DND-41 (cell line): ENCODE results near the gene ATP6V1C2.
A peak's percentile ranks its signal among the peaks of the same experiment; 100 is the strongest.

ENCODE experiments used
- ATAC-seq: fragments of 200-7000 bp; cut with Tn5 transposase; 3 replicates; pipeline ENCODE4 v1.9.1; 2021; ENCODE audit warnings: low read depth; ENCODE audit not compliant: insufficient read depth
- DNase-seq: peaks from one replicate; pipeline ENCODE4 v3.0.0-alpha.2; 2020
- H2AFZ ChIP-seq: 2 replicates; pipeline ENCODE4 v1.6.0; 2012; ENCODE audit warnings: low read depth, low read length
- H3K27ac ChIP-seq: 2 replicates; pipeline ENCODE4 v1.5.1; 2012; ENCODE audit warnings: low read length, inconsistent platforms
- H3K27me3 ChIP-seq: fragments of 200-600 bp; sonication (generic); 2 replicates; pipeline ENCODE4 v1.6.0; 2012; ENCODE audit warnings: low read length, mild to moderate bottlenecking, inconsistent platforms; ENCODE audit not compliant: insufficient read depth, poor library complexity
- H3K36me3 ChIP-seq: 2 replicates; pipeline ENCODE4 v1.5.1; 2012; ENCODE audit warnings: low read length, inconsistent platforms; ENCODE audit not compliant: insufficient read depth
- H3K4me1 ChIP-seq: 2 replicates; pipeline ENCODE4 v1.5.1; 2012; ENCODE audit warnings: mild to moderate bottlenecking, low read length; ENCODE audit not compliant: insufficient read depth
- H3K4me2 ChIP-seq: 2 replicates; pipeline ENCODE4 v1.6.0; 2012; ENCODE audit warnings: mild to moderate bottlenecking, moderate library complexity, low read length, inconsistent platforms; ENCODE audit not compliant: insufficient read depth
- H3K4me3 ChIP-seq, 2 experiments: fragments of 200-600 bp in 1 of 2; shearing (Covaris generic) in 1 of 2; 2 replicates each; pipeline ENCODE4 v1.5.1; 2012 to 2016; ENCODE audit warnings: inconsistent platforms in 2 of 2, low read length in 2 of 2, mild to moderate bottlenecking in 2 of 2, low read depth in 1 of 2, moderate library complexity in 1 of 2
- H3K79me2 ChIP-seq: 2 replicates; pipeline ENCODE4 v1.6.0; 2012; ENCODE audit warnings: low read length, inconsistent platforms; ENCODE audit not compliant: insufficient read depth
- H3K9ac ChIP-seq: 2 replicates; pipeline ENCODE4 v1.6.0; 2012; ENCODE audit warnings: low read depth, mild to moderate bottlenecking, inconsistent platforms, low read length, moderate library complexity
- H3K9me3 ChIP-seq: 2 replicates; pipeline ENCODE4 v1.5.1; 2012; ENCODE audit warnings: low read length, moderate library complexity, mild to moderate bottlenecking, inconsistent platforms; ENCODE audit not compliant: insufficient read depth, severe bottlenecking
- H4K20me1 ChIP-seq: 2 replicates; pipeline ENCODE4 v1.6.0; 2012; ENCODE audit warnings: low read length; ENCODE audit not compliant: insufficient read depth
- CTCF ChIP-seq: IDR thresholded peaks from 2 replicates; pipeline ENCODE4 v1.5.1; 2012; ENCODE audit warnings: borderline replicate concordance, low read length, moderate library complexity, mild to moderate bottlenecking; ENCODE audit not compliant: poor library complexity, severe bottlenecking; ENCODE audit errors: extremely low read depth
- EZH2 ChIP-seq: IDR thresholded peaks from 3 replicates; pipeline ENCODE4 v1.6.1; 2012; ENCODE audit warnings: borderline replicate concordance, low read depth, mild to moderate bottlenecking, moderate library complexity, low read length, inconsistent platforms; ENCODE audit not compliant: severe bottlenecking

The ATP6V1C2 gene

DNA sequence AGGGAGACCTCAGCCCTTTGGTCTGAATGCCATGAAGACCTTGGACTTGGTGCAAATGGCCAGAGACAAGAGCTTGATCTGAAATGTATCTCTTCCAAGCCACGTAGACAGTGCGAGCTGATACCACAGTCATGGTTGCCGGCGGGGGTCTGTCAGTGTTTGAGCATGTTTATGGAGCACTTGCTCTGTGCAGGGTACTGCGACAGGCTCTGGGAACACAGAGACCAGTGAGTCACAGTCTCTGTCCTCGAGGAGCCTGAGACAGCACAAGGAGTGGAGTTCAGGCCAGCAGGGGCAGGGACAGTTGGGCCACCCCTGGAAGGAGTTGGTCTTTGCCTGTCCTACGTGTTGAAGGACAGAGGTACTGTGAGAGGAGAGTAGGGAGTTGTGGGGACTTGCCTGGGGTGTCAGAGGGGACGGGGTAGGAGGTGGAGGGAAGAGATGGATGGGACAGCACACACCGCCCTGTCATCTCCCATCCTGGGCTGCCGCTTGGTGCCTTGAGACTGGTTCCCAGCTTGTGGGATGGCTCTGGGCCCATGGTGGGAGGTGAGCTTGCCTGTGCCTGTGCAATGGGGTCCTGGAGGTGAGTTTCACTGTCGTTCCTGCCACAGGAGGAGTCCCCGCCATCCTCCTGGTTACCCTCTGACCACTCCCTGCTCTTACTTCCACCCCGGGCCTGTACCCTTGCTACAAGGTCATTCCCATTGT lies 39.5 kb downstream of the ATP6V1C2 start:
- no peaks in the 10 kb centered on the region for H3K4me1 ChIP-seq
- no peak overlapping the region for H3K27ac ChIP-seq
- no peaks in the 10 kb centered on the region for H3K79me2 ChIP-seq
- no peak overlapping the region for H2AFZ ChIP-seq
- ATAC-seq (no peak), DNase-seq (no peak)
- H3K4me3 ChIP-seq = no peak overlapping the region
- no peaks in the 10 kb centered on the region for H3K9me3 ChIP-seq
- no peaks in the 10 kb centered on the region for H3K36me3 ChIP-seq
- no peak overlapping the region for H3K4me2 ChIP-seq
- no peak for TF ChIP-seq EZH2
- no peak for TF ChIP-seq CTCF
- no peaks in the 10 kb centered on the region for H3K27me3 ChIP-seq
- no peaks in the 10 kb centered on the region for H4K20me1 ChIP-seq
- no peak overlapping the region for H3K9ac ChIP-seq

DNA sequence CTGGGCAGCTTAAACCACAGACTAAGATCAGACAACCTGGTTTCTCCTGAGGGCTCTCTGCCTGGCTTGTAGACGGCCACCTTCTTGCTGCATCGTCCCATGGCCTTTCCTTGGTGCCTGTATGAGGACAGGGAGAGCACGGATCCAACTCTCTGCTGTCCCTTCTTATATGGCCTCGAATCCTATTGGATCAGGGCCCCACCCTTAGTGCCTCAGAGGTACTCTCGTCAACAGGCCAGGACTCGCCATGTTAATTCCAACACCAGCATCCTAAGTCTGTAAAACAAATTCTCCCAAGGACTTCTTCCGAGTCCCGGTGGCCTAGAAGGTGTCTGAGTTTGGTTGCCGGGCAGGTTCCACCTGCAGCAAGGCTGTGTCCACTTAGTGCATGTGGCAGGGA lies 40.2 kb downstream of the ATP6V1C2 start:
- no peak overlapping the region for H3K4me2 ChIP-seq
- no peaks in the 10 kb centered on the region for H3K36me3 ChIP-seq
- H2AFZ ChIP-seq = no peak overlapping the region
- ATAC-seq = no peak
- H3K27ac ChIP-seq = no peak overlapping the region
- no peaks in the 10 kb centered on the region for H3K9me3 ChIP-seq
- TF ChIP-seq CTCF (no peak), EZH2 (no peak)
- no peak overlapping the region for H3K4me3 ChIP-seq
- H3K79me2 ChIP-seq = no peaks in the 10 kb centered on the region
- no peaks in the 10 kb centered on the region for H3K27me3 ChIP-seq
- H3K9ac ChIP-seq = no peak overlapping the region
- no peaks in the 10 kb centered on the region for H4K20me1 ChIP-seq
- H3K4me1 ChIP-seq = no peaks in the 10 kb centered on the region
- DNase-seq = no peak

DNA sequence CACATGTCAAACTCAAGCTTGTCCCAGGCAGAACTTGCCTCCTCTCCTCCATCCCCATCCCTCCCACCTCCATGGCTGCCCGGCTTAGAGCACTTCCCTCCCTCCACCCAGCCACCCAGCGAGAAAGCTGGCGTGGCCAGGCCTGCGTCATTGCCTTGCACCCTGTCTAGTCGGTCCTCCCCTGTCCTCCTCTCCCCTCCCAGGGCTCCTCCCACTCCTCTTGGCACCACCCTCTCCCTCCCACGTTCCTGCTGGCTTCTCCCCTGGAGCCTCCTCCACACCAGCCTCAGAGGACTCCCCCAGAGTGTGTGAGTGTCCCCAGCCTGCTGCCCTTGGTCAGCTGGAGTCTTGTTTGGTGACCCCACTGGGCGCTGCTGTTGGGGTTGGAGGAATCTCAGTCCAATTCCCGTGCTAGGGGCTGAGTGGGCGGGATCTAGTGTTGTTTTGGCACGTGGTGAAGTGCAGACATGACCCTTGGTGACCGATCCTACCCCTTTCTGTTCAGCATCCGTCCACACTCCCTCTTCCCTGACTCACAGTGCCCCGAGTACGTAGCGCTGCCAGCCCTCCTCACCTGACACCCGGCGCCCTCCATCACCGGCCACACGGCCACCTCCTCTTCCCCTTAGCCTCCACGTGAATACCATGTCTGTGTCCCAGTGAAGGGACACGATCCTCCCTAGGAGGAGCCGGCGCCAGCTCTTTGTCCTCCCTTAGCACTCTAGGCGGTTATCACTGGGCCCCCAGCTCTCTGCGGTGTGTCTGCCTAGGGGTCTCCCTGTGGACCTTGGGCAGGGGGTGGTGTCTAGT lies 41.4 kb downstream of the ATP6V1C2 start:
- ATAC-seq (peak; percentile 35; the same call in 1 of the 3 replicates), DNase-seq (no peak)
- Histone ChIP-seq H3K4me3 (no peak overlapping the region), H3K27me3 (no peaks in the 10 kb centered on the region), H3K9ac (no peak overlapping the region), H3K4me1 (no peaks in the 10 kb centered on the region), H3K79me2 (no peaks in the 10 kb centered on the region), H3K36me3 (no peaks in the 10 kb centered on the region), H3K4me2 (no peak overlapping the region), H3K27ac (no peak overlapping the region), H4K20me1 (no peaks in the 10 kb centered on the region), H2AFZ (peak overlapping the region; percentile 33; the same call in 1 of the 2 replicates), H3K9me3 (no peaks in the 10 kb centered on the region)
- no peak for TF ChIP-seq EZH2
- TF ChIP-seq CTCF = no peak
